ENCODE data around the gene FAM107A.

FAM107A gene, protein sequence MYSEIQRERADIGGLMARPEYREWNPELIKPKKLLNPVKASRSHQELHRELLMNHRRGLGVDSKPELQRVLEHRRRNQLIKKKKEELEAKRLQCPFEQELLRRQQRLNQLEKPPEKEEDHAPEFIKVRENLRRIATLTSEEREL

DNA sequence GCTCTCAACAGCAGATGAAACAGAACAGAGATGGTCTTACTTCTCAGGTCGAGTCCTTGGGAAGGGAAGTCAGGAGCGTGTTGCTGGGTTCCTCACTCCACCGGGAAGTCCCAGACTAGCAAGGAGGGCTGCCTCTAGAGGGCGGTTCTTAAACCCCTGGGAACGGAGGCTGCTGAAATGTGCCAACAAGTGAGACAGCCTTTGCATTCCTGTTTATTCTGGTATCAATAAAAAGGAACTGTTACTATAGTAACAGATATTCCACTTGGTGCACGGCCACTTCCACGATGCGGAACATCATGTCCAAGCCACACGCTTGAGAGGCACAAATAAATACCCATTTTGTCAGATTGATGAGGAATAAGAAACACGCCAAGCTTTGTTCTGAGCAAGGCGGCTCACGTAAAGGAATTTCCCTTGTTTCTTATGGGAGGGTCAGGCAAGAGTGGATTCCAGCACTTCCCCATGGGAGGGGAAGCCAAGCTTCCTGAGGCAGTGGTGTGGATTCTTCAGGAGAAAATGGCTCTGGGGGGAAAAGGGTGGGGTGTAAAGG lies at the start of gene FAM107A:
TSS of gene FAM107A (minus strand) at position 123 of the 553 bp plus-strand sequence. CDS start 7,531 bp downstream, outside the sequence.
- no peak for DNase-seq (ENCODE audit: low read depth)
- TF ChIP-seq CTCF (IDR thresholded peaks at IDR 0.05; ENCODE audit: low read depth, low read length, missing control alignments): no peak
- H3K4me3 ChIP-seq (ENCODE audit: low read depth, low read length): no peak within 1 kb of the TSS

DNA sequence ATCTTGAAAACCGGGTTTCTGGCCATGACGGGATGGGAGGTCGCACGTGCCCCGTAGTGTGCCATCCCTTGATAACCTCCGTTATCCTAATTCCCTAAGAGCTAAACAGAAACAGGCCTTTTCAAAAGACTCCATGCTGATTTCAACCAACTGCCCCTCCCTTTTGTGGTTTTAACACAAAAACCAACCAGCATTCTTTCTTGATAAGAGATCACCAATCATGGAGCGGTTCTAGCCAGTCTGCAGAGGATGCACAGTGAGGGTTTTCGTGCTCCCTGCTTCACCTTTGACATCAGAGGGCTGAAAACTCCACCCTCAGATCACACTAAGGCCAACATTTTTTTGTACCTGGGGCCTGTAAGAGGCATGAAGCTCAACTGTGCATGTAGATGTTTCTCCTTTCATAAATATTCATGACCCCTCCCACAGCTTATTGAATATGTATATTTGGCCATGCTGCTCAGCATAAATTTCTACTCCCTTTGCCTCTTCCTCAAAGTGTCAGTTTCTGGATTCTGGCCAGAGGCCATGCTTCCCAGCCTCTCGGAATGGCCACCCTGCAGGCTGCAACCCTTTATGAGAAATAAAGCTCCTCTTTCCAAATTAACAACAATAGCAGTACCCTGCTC lies 48.1 kb upstream of the FAM107A start:
- DNase-seq (ENCODE audit: low read depth): no peak
- no peak overlapping the region for H3K4me3 ChIP-seq (ENCODE audit: low read depth, low read length)
- TF ChIP-seq CTCF (IDR thresholded peaks at IDR 0.05; ENCODE audit: low read depth, low read length, missing control alignments): no peak

DNA sequence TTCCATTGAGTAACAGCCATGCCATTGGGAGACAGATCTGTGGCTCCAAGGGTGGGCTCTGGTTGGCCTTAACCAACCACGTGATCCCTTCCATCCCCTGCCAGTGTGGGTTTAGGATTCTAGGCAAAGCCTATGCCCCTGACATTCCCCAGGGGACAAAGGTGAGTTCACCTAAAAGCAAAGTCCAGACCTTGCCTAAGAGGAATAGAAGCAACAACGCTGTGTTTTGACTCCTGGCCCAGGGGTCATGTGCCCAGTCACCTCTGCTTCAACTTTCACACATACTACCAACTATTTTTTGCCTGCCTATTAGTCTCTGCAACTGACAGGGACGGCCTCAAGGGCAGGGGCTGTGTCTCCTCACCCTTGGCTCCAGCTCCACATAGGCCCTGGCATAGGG lies 47.4 kb upstream of the FAM107A start:
- DNase-seq (ENCODE audit: low read depth): no peak
- H3K4me3 ChIP-seq (ENCODE audit: low read depth, low read length): no peak overlapping the region
- TF ChIP-seq CTCF (IDR thresholded peaks at IDR 0.05; ENCODE audit: low read depth, low read length, missing control alignments): no peak

DNA sequence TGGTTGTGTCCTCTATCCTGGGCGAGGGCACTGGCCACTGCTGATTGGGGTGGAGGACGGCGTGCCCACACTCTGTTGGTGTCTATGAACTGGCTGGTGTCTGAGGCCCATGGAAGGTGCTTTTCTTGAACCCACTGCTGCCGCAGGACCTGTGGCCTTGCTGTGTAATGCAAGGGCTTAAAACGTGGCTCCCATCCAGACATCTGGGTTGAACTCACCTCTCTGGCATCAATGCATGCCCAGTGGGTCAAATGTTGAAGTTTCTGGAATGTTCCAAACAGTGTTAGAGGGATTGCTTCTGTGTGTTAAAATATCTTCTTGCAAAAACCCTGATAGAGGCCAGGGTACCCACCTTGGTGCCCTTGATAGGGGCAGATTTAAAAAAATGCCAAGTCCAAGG lies 46.8 kb upstream of the FAM107A start:
- no peak for DNase-seq (ENCODE audit: low read depth)
- TF ChIP-seq CTCF (IDR thresholded peaks at IDR 0.05; ENCODE audit: low read depth, low read length, missing control alignments): no peak
- H3K4me3 ChIP-seq (ENCODE audit: low read depth, low read length): no peak overlapping the region

- TF ChIP-seq CTCF (IDR thresholded peaks at IDR 0.05; ENCODE audit: low read depth, low read length, missing control alignments): no peak
- DNase-seq (ENCODE audit: low read depth): no peak
- no peak overlapping the region for H3K4me3 ChIP-seq (ENCODE audit: low read depth, low read length)
Measured at GRCh38 chr3:58623478-58623877, 46.3 kb upstream of the FAM107A start.

DNA sequence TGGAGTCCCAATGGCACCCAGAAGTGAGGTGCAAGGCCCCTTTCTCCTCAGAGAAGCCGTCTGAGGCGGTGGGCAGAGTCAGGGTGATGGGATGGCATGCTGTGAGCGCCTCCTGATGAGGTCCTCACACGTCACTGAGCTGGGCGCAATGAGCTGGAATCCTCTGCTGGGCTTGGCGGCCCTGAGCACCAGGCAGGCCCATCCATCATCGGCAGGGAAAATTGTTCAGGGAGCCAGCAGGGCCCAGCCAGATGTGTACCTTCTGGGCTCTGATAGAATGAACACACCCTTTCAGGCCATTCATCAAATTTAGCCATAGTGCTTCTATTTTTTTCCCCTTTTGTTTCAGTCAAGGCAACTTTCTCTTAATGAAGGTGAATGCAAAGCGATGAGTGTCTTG lies 45.7 kb upstream of the FAM107A start:
- no peak for DNase-seq (ENCODE audit: low read depth)
- H3K4me3 ChIP-seq (ENCODE audit: low read depth, low read length): no peak overlapping the region
- no peak for TF ChIP-seq CTCF (IDR thresholded peaks at IDR 0.05; ENCODE audit: low read depth, low read length, missing control alignments)

GRCh38 chr3:58622436-58622835 lies 45.2 kb upstream of the FAM107A start:
- DNase-seq (ENCODE audit: low read depth): no peak
- TF ChIP-seq CTCF (IDR thresholded peaks at IDR 0.05; ENCODE audit: low read depth, low read length, missing control alignments): no peak
- H3K4me3 ChIP-seq (ENCODE audit: low read depth, low read length): no peak overlapping the region

All from GM12864 (cell line).